Fibroblast of villous mesenchyme (primary cell): ENCODE measurements around the gene GPHN. TPM values are rescaled to one million over a fixed set of nuclear protein-coding genes. Genes with fewer than 3 reads are reported as not detected.

Experiments
- DNase-seq: peaks from one replicate; pipeline ENCODE4 v3.0.0-alpha.2; 2010; ENCODE audit warnings: low read depth
- H3K4me3 ChIP-seq: 2 replicates; pipeline ENCODE4 v1.5.1; 2011; ENCODE audit warnings: low read depth, mild to moderate bottlenecking, low read length
- total RNA-seq: library from RNA; depleted of rRNA; stranded (reverse); fragments of >200 nt; gene quantifications from 2 replicates; pipeline ENCODE4 v1.2.3, GENCODE V29; 2012
- TF ChIP-seq, protein P1 (sequence below): IDR thresholded peaks from 2 replicates; pipeline ENCODE4 v1.5.1; 2012; ENCODE audit warnings: low read depth, mild to moderate bottlenecking, low read length; ENCODE audit not compliant: insufficient read depth

GPHN gene
- total RNA-seq, 1 donor, result 9.1 TPM

DNA sequence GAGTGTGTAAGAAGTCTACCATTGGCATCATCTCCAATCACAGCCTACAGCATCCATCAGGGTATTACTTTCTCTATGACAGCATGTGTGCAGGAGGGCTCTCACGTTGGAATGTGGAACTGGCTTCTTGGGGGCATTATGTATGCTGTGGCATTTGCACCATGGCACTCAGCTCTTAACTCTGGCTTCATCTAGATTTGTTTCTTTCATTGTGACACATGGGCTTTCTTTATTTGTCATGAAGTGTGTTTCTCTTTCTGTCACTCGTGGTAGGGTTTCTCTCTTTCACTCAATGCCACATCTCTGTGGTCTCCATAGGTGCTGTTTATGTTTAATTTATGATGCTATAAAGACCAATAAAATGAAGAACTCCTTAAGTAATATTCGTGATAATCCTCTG, 490.1 kb downstream of the GPHN start:
- H3K4me3 ChIP-seq, result no peak overlapping the region
- TF ChIP-seq, protein P1, sequence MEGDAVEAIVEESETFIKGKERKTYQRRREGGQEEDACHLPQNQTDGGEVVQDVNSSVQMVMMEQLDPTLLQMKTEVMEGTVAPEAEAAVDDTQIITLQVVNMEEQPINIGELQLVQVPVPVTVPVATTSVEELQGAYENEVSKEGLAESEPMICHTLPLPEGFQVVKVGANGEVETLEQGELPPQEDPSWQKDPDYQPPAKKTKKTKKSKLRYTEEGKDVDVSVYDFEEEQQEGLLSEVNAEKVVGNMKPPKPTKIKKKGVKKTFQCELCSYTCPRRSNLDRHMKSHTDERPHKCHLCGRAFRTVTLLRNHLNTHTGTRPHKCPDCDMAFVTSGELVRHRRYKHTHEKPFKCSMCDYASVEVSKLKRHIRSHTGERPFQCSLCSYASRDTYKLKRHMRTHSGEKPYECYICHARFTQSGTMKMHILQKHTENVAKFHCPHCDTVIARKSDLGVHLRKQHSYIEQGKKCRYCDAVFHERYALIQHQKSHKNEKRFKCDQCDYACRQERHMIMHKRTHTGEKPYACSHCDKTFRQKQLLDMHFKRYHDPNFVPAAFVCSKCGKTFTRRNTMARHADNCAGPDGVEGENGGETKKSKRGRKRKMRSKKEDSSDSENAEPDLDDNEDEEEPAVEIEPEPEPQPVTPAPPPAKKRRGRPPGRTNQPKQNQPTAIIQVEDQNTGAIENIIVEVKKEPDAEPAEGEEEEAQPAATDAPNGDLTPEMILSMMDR, result no peak
- DNase-seq, result no peak

DNA sequence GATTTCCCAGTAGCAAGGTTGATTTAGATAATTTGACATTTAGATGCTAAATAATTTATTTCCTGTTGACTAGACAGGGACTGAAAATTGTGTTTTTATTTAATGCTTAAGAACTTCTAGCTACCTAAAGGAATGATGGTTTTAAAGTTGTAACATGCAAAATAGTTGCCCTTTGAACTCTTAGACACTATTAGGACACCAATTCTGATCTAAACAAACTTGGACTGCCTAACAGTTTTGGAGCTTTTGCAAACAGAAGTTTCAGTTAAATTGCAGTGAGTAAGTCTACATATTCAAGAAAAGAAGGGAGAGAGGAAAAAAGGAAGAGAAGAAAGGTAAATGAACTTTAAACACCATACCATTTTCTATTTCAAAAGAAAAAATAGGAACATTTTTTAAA, 492.0 kb downstream of the GPHN start:
- no peak overlapping the region for H3K4me3 ChIP-seq
- TF ChIP-seq, protein P1, result no peak

DNA sequence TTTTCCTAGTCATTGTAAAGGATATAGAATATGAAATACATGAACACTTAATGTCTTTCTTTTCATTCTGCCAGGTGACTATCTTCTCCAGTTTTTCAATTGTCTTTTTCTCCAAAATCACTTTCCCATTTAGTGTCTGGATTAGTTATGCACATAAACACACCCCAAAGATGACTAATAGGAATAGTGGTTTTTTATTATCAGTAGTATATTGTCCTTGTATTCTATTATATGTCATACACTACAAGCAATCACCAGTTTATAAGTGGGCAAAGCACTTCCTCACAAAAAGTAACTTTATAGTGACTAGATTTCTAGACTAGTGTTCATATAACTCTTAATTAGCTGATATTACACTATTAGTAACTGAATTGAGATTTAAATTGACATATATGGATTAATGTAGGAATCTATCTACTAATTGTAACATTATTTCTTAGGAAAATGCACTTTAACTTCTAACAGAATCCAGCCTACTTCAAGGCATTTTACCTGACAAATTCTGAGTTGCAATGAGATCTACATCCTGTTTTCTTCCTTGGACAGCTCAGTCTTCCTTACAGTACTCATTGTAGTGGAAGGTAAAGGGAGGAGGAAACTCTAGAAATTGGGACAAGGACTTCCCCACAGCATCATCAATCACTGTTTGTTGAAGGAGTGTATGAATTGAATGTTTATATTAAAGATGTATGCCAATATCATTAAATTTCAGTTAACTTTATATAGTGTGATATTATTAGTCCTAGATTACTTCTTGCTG, 495.2 kb downstream of the GPHN start:
- no peak for DNase-seq
- TF ChIP-seq, protein P1, result no peak
- no peak overlapping the region for H3K4me3 ChIP-seq

More for the DNA sequence above, 492.0 kb downstream of the GPHN start:
- no peak for DNase-seq

DNA sequence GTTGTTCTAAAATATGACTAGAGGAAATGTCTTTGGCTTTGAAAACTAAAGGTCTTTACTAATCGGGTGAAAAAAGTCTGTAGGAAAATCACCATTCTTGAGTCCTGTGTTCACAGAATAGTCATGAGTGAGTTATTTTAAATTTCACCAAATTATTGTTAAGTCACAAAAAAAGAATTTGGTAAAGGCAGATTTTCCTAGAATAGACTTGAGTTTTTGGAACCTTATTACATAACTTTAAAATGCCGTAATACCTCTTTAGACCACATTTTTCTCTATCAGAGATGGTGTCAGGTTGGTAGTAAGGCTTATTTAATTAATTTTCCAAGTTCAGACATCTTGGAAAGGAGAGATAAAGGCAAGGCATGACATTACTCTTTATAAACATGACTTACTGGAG, 496.6 kb downstream of the GPHN start:
- TF ChIP-seq, protein P1, result no peak
- no peak for DNase-seq
- no peak overlapping the region for H3K4me3 ChIP-seq

DNA sequence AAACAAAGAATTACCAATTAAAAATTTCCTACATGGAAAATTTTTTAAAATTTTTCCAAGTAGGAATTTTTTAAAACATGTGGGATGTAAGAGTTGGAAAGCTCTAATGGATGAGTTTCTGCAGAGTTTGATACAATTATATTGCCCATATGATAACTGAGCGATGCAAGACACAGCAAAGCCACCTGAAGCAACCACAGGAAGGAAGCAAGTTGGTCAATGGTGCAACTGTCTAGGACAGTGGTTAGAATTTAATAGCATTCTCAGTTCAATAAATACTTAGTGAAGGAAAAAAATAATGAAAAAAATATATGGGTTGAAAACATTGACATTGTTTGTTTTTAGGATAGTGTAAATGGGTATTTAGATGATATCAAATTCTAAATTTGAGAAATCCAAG, 502.7 kb downstream of the GPHN start:
- no peak for DNase-seq
- no peak overlapping the region for H3K4me3 ChIP-seq
- TF ChIP-seq, protein P1, result no peak

DNA sequence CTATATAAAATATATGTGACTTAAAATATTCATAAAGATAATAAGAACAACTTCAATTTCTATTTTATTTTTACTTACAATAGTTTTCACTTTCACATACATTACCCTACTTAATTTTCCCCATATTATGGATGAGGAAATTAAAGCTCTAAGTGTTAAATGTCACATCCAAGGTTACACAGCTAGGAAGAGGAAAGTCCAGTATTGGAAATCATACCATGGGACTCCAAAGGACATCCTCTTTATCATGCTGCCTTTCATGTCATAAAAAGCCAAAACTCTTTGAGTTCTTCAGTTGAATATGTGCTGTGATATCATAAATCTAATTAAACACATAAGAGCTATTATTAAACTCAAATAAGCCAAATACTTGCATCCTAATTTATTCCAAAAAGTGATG, 508.9 kb downstream of the GPHN start:
- no peak for DNase-seq
- H3K4me3 ChIP-seq, result no peak overlapping the region
- TF ChIP-seq, protein P1, result no peak

DNA sequence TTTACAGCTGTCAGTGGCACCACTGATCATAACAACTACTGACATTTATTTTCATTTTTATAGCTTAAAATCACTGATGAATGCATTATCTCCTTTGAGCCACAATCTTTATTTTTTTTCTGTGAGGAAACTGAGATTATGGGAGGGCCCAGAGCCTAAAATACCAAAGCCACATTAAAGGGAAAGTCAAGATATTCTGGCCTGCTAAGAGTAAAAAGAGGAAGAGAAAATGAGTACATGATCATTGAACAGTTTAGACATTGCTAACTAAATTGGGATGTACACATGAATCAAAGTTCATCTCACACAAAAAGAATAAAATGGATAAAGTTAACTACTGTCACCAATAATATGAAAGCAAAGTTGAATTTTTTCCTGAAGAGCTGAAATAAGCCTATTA, 510.8 kb downstream of the GPHN start:
- DNase-seq, result no peak
- TF ChIP-seq, protein P1, result no peak
- no peak overlapping the region for H3K4me3 ChIP-seq
